Amygdala (tissue), 56 donors: ENCODE data around the gene AGO1.
"Not testable (repeated sequence)": the region's sequence is repeated elsewhere in the genome, so short reads cannot be mapped to it uniquely, and the experiment has no call there.

ENCODE experiments used
- DNase-seq, 56 donors: peaks; one replicate each; lab custom pipeline; 2025; lab: John Stamatoyannopoulos, UW

The AGO1 gene

GRCh38 chr1:35866991-35867390 is 16.0 kb upstream of the AGO1 start:
- no peak for DNase-seq

GRCh38 chr1:35869245-35869950 is 13.6 kb upstream of the AGO1 start:
- DNase-seq, result not testable (repeated sequence)

GRCh38 chr1:35870651-35871309 is 12.2 kb upstream of the AGO1 start:
- no peak for DNase-seq

- no peak for DNase-seq
These were observed 9.7 kb upstream of the AGO1 start for GRCh38 chr1:35873243-35873750.

GRCh38 chr1:35874115-35874514 is 8.9 kb upstream of the AGO1 start:
- DNase-seq, result not testable (repeated sequence)

GRCh38 chr1:35876988-35877387 is 6.0 kb upstream of the AGO1 start:
- DNase-seq, result no peak

- no peak for DNase-seq
These were observed 1.1 kb upstream of the AGO1 start for GRCh38 chr1:35881850-35882273.

- peak in 1 of 56 donors; percentile 38 for DNase-seq
These were observed 444 bp upstream of the AGO1 start for GRCh38 chr1:35882586-35882944.

GRCh38 chr1:35883635-35884101 is 659 bp downstream of the AGO1 start:
- DNase-seq, result peak in 39 of 56 donors; percentile 10 to 71 (median 32)

- DNase-seq, result no peak
These were observed 1.9 kb downstream of the AGO1 start for GRCh38 chr1:35884934-35885333.

- DNase-seq, result peak in 3 of 56 donors; percentile 4 to 18 (median 6)
These were observed 3.1 kb downstream of the AGO1 start for GRCh38 chr1:35885961-35886558.

- DNase-seq, result no peak
These were observed 3.8 kb downstream of the AGO1 start for GRCh38 chr1:35886577-35887431.

GRCh38 chr1:35887508-35887907 is 4.5 kb downstream of the AGO1 start:
- DNase-seq, result no peak

GRCh38 chr1:35888255-35888654 is 5.2 kb downstream of the AGO1 start:
- no peak for DNase-seq

- DNase-seq, result not testable (repeated sequence)
These were observed 6.0 kb downstream of the AGO1 start for GRCh38 chr1:35888981-35889380.

- no peak for DNase-seq
These were observed 10.3 kb downstream of the AGO1 start for GRCh38 chr1:35893051-35893879.

GRCh38 chr1:35894183-35894582 is 11.2 kb downstream of the AGO1 start:
- peak in 7 of 56 donors; percentile 5 to 27 (median 13) for DNase-seq

- DNase-seq, result no peak
These were observed 11.6 kb downstream of the AGO1 start for GRCh38 chr1:35894656-35895055.

GRCh38 chr1:35899941-35900340 is 16.9 kb downstream of the AGO1 start:
- no peak for DNase-seq

GRCh38 chr1:35901235-35901634 is 18.2 kb downstream of the AGO1 start:
- DNase-seq, result no peak
